Endothelial cell of umbilical vein (primary cell): Measurements from ENCODE around the gene MGAT4A. TPM values are rescaled to one million over a fixed set of nuclear protein-coding genes. Genes with fewer than 3 reads are reported as not detected.

Source experiments
- BruUV-seq: library from RNA; stranded (reverse); fragments of 400-500 nt; replicated peaks from 2 replicates; lab custom pipeline; 2021; lab: Mats Ljungman, UMichigan
- CTCF ChIA-PET: fragments of 300-600, 350-600 bp; sonication (Branson Sonifier 250); formaldehyde crosslinking; loops from one replicate; lab custom pipeline; 2021; ENCODE audit warnings: antibody characterized with exemption, inconsistent platforms; lab: Charles Lee
- POLR2A ChIA-PET: fragments of 300-600, 350-600 bp; sonication (Branson Sonifier 250); formaldehyde crosslinking; loops from one replicate; lab custom pipeline; 2021; ENCODE audit warnings: antibody characterized with exemption, inconsistent platforms; lab: Charles Lee
- DNase-seq: peaks from one replicate; pipeline ENCODE4 v3.0.0-alpha.2; 2011; ENCODE audit warnings: low read depth, low spot score
- FAIRE-seq: peaks from 2 replicates; lab custom pipeline; 2011; peaks lifted over from hg19 to GRCh38; lab: Jason Lieb, UNC
- H2AFZ ChIP-seq: 2 replicates; pipeline ENCODE4 v1.6.0; 2012; ENCODE audit warnings: low read depth, low read length, control low read depth, inconsistent platforms
- H3K27ac ChIP-seq: 2 replicates; pipeline ENCODE4 v1.5.1; 2011; ENCODE audit warnings: low read depth, mild to moderate bottlenecking, control low read depth, low read length, moderate library complexity; ENCODE audit not compliant: insufficient read depth
- H3K27me3 ChIP-seq, 2 experiments: 2 replicates each; pipeline versions ENCODE4 v1.6.0 to v1.6.1; 2011; ENCODE audit warnings: low read length in 2 of 2, mixed read lengths in 1 of 2; ENCODE audit not compliant: control insufficient read depth in 2 of 2, insufficient read depth in 2 of 2
- H3K36me3 ChIP-seq, 2 experiments: 2 replicates in 1 of 2; 3 replicates in 1 of 2; pipeline ENCODE4 v1.5.1; 2011; ENCODE audit warnings: low read length in 2 of 2, mild to moderate bottlenecking in 1 of 2, moderate library complexity in 1 of 2; ENCODE audit not compliant: control insufficient read depth in 2 of 2, insufficient read depth in 2 of 2; ENCODE audit errors: extremely low read depth in 1 of 2
- H3K4me1 ChIP-seq: 3 replicates; pipeline ENCODE4 v1.5.1; 2011; ENCODE audit warnings: mild to moderate bottlenecking, low read length; ENCODE audit not compliant: control insufficient read depth, insufficient read depth; ENCODE audit errors: extremely low read depth
- H3K4me2 ChIP-seq: 2 replicates; pipeline ENCODE4 v1.6.1; 2011; ENCODE audit warnings: low read length, control low read depth, mixed read lengths; ENCODE audit not compliant: insufficient read depth
- H3K4me3 ChIP-seq, 3 experiments: fragments of 200-600 bp in 1 of 3; sonication (generic), shearing (Covaris generic) in 1 of 3; replicated peaks in 1 of 3; 2 replicates each; pipeline ENCODE4 v1.5.1; 2011 to 2016; ENCODE audit warnings: control low read depth in 3 of 3, low read length in 3 of 3, mild to moderate bottlenecking in 2 of 3, inconsistent platforms in 1 of 3, low read depth in 1 of 3, moderate library complexity in 1 of 3; ENCODE audit not compliant: insufficient read depth in 1 of 3
- H3K79me2 ChIP-seq: 2 replicates; pipeline ENCODE4 v1.6.0; 2012; ENCODE audit warnings: low read length, inconsistent platforms; ENCODE audit not compliant: control insufficient read depth, insufficient read depth
- H3K9ac ChIP-seq: replicated peaks from 2 replicates; pipeline ENCODE3; 2011; ENCODE audit warnings: low read length, control low read depth; ENCODE audit not compliant: insufficient read depth; ENCODE audit errors: extremely low read depth
- H3K9me1 ChIP-seq: replicated peaks from 3 replicates; pipeline ENCODE4 v1.6.0; 2011; ENCODE audit warnings: mild to moderate bottlenecking, low read length; ENCODE audit not compliant: control insufficient read depth, insufficient read depth; ENCODE audit errors: extremely low read depth
- H3K9me3 ChIP-seq: replicated peaks from 2 replicates; pipeline ENCODE4 v1.5.1; 2012; ENCODE audit warnings: low read length, inconsistent platforms; ENCODE audit not compliant: control insufficient read depth, insufficient read depth
- H4K20me1 ChIP-seq: replicated peaks from 2 replicates; pipeline ENCODE3; 2011; ENCODE audit warnings: mild to moderate bottlenecking, low read length; ENCODE audit not compliant: control insufficient read depth, insufficient read depth; ENCODE audit errors: extremely low read depth
- CTCF ChIP-seq, 2 donors: IDR thresholded peaks; 1 replicate in 1 of 2; 2 replicates in 1 of 2; pipeline ENCODE4 v1.5.1; 2011; ENCODE audit warnings: low read length in 2 of 2, mild to moderate bottlenecking in 2 of 2, moderate library complexity in 2 of 2, control low read depth in 1 of 2, inconsistent platforms in 1 of 2, low read depth in 1 of 2; ENCODE audit not compliant: insufficient read depth in 1 of 2; ENCODE audit errors: extremely low read depth in 1 of 2
- EZH2 ChIP-seq: IDR thresholded peaks from 2 replicates; pipeline ENCODE4 v1.6.1; 2012; ENCODE audit warnings: borderline replicate concordance, low read depth, mild to moderate bottlenecking, moderate library complexity, low read length, inconsistent platforms; ENCODE audit not compliant: severe bottlenecking
- FOS ChIP-seq: IDR thresholded peaks from 2 replicates; pipeline ENCODE4 v1.6.1; 2011; ENCODE audit warnings: mild to moderate bottlenecking, low read length, moderate library complexity, borderline replicate concordance; ENCODE audit not compliant: insufficient read depth
- GATA2 ChIP-seq: IDR thresholded peaks from 2 replicates; pipeline ENCODE4 v1.7.0; 2011; ENCODE audit warnings: low read depth, mild to moderate bottlenecking, moderate library complexity, mixed read lengths, low read length; ENCODE audit not compliant: insufficient read length, insufficient read depth
- JUN ChIP-seq: IDR thresholded peaks from 2 replicates; pipeline ENCODE4 v1.6.1; 2011; ENCODE audit warnings: borderline replicate concordance, low read depth; ENCODE audit not compliant: insufficient read length, insufficient read depth
- MYC ChIP-seq: IDR thresholded peaks from one replicate; pipeline ENCODE4 v1.6.1; 2011; ENCODE audit warnings: mild to moderate bottlenecking, low read depth, low read length
- POLR2A ChIP-seq: IDR thresholded peaks from 2 replicates; pipeline ENCODE4 v1.6.1; 2012; ENCODE audit warnings: low read depth, mild to moderate bottlenecking, control low read depth, low read length
- POLR2AphosphoS5 ChIP-seq: IDR thresholded peaks from 2 replicates; pipeline ENCODE4 v1.6.1; 2012; ENCODE audit warnings: low read depth, mild to moderate bottlenecking, control low read depth, low read length, moderate library complexity; ENCODE audit not compliant: insufficient read depth
- dilution Hi-C: fragments of 300-500 bp; cut with MboI; formaldehyde crosslinking; loops from one replicate; pipeline ENCODE4 v1.15.0; 2019; ENCODE audit warnings: low sequenced_read_pairs; ENCODE audit not compliant: extremely low pct_ligation_motif_present
- intact Hi-C: fragments of 100-400 bp; cut with micrococcal nuclease; formaldehyde crosslinking; loops from one replicate; pipeline ENCODE4 v1.10.0; 2022
- polyA plus RNA-seq, 4 experiments: library from polyadenylated mRNA; depleted of rRNA in 3 of 4; stranded (reverse) in 3 of 4; unstranded in 1 of 4; fragments of >200 nt; gene quantifications; 2 replicates each; pipeline versions ENCODE4 v1.2.1 to v1.2.3, GENCODE V29; 2011 to 2012; ENCODE audit warnings: missing spikeins in 1 of 4
- total RNA-seq: library from RNA; stranded (reverse); gene quantifications from 2 replicates; pipeline ENCODE4 v1.2.3, GENCODE V29; 2021

Gene MGAT4A
- total and polyA plus RNA-seq, 2 donors (not counting 3 experiments of a cell fraction or from before 2014, with no cell fraction given): 9.2 to 42.2 TPM

DNA sequence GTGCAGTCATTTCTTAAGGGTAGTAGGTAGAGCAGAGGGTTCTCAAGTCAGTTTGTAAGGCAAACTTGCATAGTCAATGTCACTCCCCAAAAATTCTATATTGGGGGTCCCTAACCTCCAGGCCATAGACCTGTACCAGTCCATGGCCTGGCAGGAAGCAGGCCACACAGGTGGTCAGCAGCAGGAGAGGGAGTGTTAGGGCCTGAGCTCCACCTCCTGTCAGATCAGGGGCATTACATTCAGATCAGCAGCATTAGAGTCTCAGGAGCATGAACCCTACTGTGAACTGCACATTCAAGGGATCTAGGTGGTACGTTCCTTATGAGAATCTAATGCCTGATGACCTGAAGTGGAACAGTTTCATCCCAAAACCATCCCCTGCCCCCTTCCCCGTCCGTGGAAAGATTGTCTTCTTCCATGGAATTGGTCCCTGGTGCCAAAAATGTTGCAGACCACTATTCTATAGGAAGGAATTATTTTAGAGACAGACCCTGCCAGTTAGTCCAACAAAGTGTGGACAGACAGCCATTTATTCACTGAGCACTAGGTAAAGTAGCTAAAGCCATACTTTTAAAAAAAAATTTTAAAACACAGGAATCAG lies 129.3 kb downstream of the MGAT4A start:
- DNase-seq (peak; percentile 48), FAIRE-seq (peak; percentile 72)
- Histone ChIP-seq H4K20me1 (no peaks in the 10 kb centered on the region), H3K27ac (no peak overlapping the region), H3K27me3 (no peaks in the 10 kb centered on the region), H3K9me3 (no peaks in the 10 kb centered on the region), H3K79me2 (peaks cover 18% of the 10 kb centered on the region), H3K4me2 (no peak overlapping the region), H3K4me3 (no peak overlapping the region), H3K9ac (no peak overlapping the region), H3K4me1 (peaks cover 6% of the 10 kb centered on the region), H3K9me1 (no peaks in the 10 kb centered on the region), H3K36me3 (peaks cover 3 to 5% of the 10 kb centered on the region in 2 experiments), H2AFZ (no peak overlapping the region)
- TF ChIP-seq CTCF (IDR thresholded peaks at IDR 0.05; ENCODE audit: extremely low read depth in 1 of 2, insufficient read depth in 1 of 2, low read depth in 1 of 2, low read length in 2 of 2): peak; percentile 53 to 70
- no peak for TF ChIP-seq POLR2AphosphoS5
- no peak for TF ChIP-seq JUN
- TF ChIP-seq POLR2A: no peak
- TF ChIP-seq GATA2: no peak
- TF ChIP-seq EZH2: no peak
- TF ChIP-seq MYC: no peak
- TF ChIP-seq FOS: no peak
- dilution Hi-C loops (no loop called here), intact Hi-C loops (loop anchor here (1.0 to 2.0 kb wide), 2 partner anchors 33 to 188 kb away; no protein-coding TSS in a partner anchor)
- BruUV-seq: no TSS peak
- ChIA-PET CTCF (interaction anchor here (1.0 to 3.1 kb wide), 9 partner anchors 11 to 190 kb away, joined by 3 to 24 read pairs (median 6); no protein-coding TSS in a partner anchor), POLR2A (no interaction called here)
